OCI-LY7 (cell line): ENCODE results near the gene GRID1. TPM values are rescaled to one million over a fixed set of nuclear protein-coding genes. Genes with fewer than 3 reads are reported as not detected.

Experiments
- BruUV-seq: library from RNA; stranded (reverse); fragments of 400-500 nt; replicated peaks from 2 replicates; lab custom pipeline; 2021; lab: Mats Ljungman, UMichigan
- CTCF ChIA-PET: fragments of 300-600 bp; sonication (Branson Sonifier 250); formaldehyde crosslinking; loops from one replicate; lab custom pipeline; 2022; ENCODE audit warnings: antibody characterized with exemption; ENCODE audit not compliant: unreplicated experiment; lab: Charles Lee
- POLR2A ChIA-PET: fragments of 300-600 bp; sonication (Branson Sonifier 250); formaldehyde crosslinking; loops from one replicate; lab custom pipeline; 2022; ENCODE audit warnings: antibody characterized with exemption; lab: Charles Lee
- DNase-seq: peaks from one replicate; pipeline ENCODE4 v3.0.0-alpha.2; 2015; ENCODE audit warnings: low spot score
- H2AFZ ChIP-seq: fragments of 200-600 bp; sonication (generic), shearing (Covaris generic); 2 replicates; pipeline ENCODE4 v1.6.1; 2014; ENCODE audit warnings: mild to moderate bottlenecking, antibody characterized with exemption, low read length, moderate library complexity
- H3K27ac ChIP-seq: fragments of 200-600 bp; sonication (generic); 2 replicates; pipeline ENCODE4 v1.5.1; 2014; ENCODE audit warnings: mixed run types, low read depth, mild to moderate bottlenecking, moderate library complexity, low read length, inconsistent platforms; ENCODE audit not compliant: poor library complexity, severe bottlenecking
- H3K36me3 ChIP-seq: fragments of 200-600 bp; sonication (generic); 2 replicates; pipeline ENCODE4 v1.6.1; 2014; ENCODE audit warnings: mild to moderate bottlenecking, antibody characterized with exemption, low read length, moderate library complexity, mixed read lengths; ENCODE audit not compliant: insufficient read depth
- H3K4me1 ChIP-seq: fragments of 200-600 bp; sonication (generic); 2 replicates; pipeline ENCODE4 v1.5.1; 2014; ENCODE audit warnings: mild to moderate bottlenecking, low read length; ENCODE audit not compliant: insufficient read depth, poor library complexity, severe bottlenecking
- H3K4me2 ChIP-seq: fragments of 200-600 bp; sonication (generic); 2 replicates; pipeline ENCODE4 v1.6.1; 2014; ENCODE audit warnings: mild to moderate bottlenecking, low read length
- H3K4me3 ChIP-seq: fragments of 200-600 bp; sonication (generic); 2 replicates; pipeline ENCODE4 v1.5.1; 2014; ENCODE audit warnings: mild to moderate bottlenecking, low read depth, low read length; ENCODE audit not compliant: poor library complexity, severe bottlenecking
- H3K79me2 ChIP-seq: fragments of 200-600 bp; sonication (generic); 2 replicates; pipeline ENCODE4 v1.6.1; 2016; ENCODE audit warnings: low read depth, mild to moderate bottlenecking, low read length, moderate library complexity, mixed read lengths; ENCODE audit not compliant: insufficient read depth
- H3K9me2 ChIP-seq: fragments of 200-600 bp; sonication (generic); 2 replicates; pipeline ENCODE4 v1.6.1; 2016; ENCODE audit warnings: mild to moderate bottlenecking, low read length, mixed read lengths; ENCODE audit not compliant: insufficient read depth
- H3K9me3 ChIP-seq: fragments of 200-600 bp; sonication (generic); 2 replicates; pipeline ENCODE4 v1.6.1; 2014; ENCODE audit warnings: mild to moderate bottlenecking, mixed run types, low read length, mixed read lengths
- H4K20me1 ChIP-seq: fragments of 200-600 bp; sonication (generic); 2 replicates; pipeline ENCODE4 v1.6.1; 2014; ENCODE audit warnings: mild to moderate bottlenecking, antibody characterized with exemption, low read length, moderate library complexity, mixed read lengths; ENCODE audit not compliant: insufficient read depth
- CTCF ChIP-seq: fragments of 200-600 bp; sonication (generic); conservative IDR thresholded peaks from 2 replicates; pipeline ENCODE4 v1.5.1; 2014; ENCODE audit warnings: mild to moderate bottlenecking, antibody characterized with exemption, low read length, moderate library complexity, mixed read lengths
- EZH2phosphoT487 ChIP-seq: fragments of 200-600 bp; sonication (generic); IDR thresholded peaks from 2 replicates; pipeline ENCODE4 v1.6.1; 2018; ENCODE audit warnings: low read depth, borderline replicate concordance, mild to moderate bottlenecking, mixed run types, antibody characterized with exemption, low read length, moderate library complexity, mixed read lengths
- intact Hi-C: fragments of 100-400 bp; cut with micrococcal nuclease; formaldehyde crosslinking; loops from one replicate; pipeline ENCODE4 v1.10.0; 2022; ENCODE audit not compliant: unreplicated experiment
- total RNA-seq, 2 experiments: library from RNA; depleted of rRNA in 1 of 2; stranded (reverse); fragments of >200 nt in 1 of 2; shearing (Covaris generic) in 1 of 2; gene quantifications; 2 replicates each; pipeline ENCODE4 v1.2.3, GENCODE V29; 2014 to 2022

GRID1 gene
- total RNA-seq, 2 experiments from 2014 or later: 1.6 to 3.7 TPM

GRCh38 chr10:86105181-86105580 lies 261.4 kb downstream of the GRID1 start:
- Histone ChIP-seq H3K4me1 (no peaks in the 10 kb centered on the region), H4K20me1 (no peaks in the 10 kb centered on the region), H3K79me2 (no peaks in the 10 kb centered on the region), H3K36me3 (no peaks in the 10 kb centered on the region), H3K27ac (no peak overlapping the region), H2AFZ (no peak overlapping the region), H3K4me3 (no peak overlapping the region), H3K4me2 (no peak overlapping the region), H3K9me2 (no peaks in the 10 kb centered on the region), H3K9me3 (no peaks in the 10 kb centered on the region)
- POLR2A ChIA-PET: no interaction called here
- intact Hi-C loops: loop anchor here (10.0 kb wide), 1 partner anchor 480 kb away; no protein-coding TSS in a partner anchor
- CTCF ChIA-PET: no interaction called here
- DNase-seq: no peak
- no TSS peak for BruUV-seq
- TF ChIP-seq CTCF (no peak), EZH2phosphoT487 (no peak)

DNA sequence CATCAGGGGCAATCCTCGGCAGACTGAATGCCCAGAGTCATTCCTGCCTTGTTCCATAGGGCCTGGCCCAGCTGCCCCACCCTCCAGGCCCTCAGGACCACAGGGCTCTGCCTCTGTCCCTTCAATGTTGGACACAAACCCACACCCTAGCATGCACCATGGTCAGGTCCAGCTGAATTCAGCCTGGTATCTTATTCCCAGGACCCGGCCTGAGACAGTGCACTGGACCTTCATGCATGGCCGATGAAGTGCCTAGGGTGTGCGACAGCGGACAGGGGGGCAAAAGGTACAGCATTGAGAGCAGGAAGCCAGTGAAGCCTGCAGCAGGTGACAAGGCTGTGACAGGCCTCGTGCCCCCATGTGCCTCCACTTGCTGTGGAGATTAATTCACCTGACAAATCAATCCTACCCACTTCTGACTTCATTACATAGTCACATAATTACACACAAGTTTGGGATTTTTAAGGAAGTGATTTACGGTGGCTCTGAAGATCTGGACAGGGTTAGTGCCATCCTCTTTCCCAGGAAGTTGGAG lies 261.9 kb downstream of the GRID1 start:
- POLR2A ChIA-PET: no interaction called here
- no peaks in the 10 kb centered on the region for H3K36me3 ChIP-seq
- CTCF ChIA-PET: no interaction called here
- no peak overlapping the region for H3K27ac ChIP-seq
- no peak overlapping the region for H2AFZ ChIP-seq
- BruUV-seq: no TSS peak
- no peaks in the 10 kb centered on the region for H3K9me2 ChIP-seq
- H3K4me1 ChIP-seq: no peaks in the 10 kb centered on the region
- H3K4me3 ChIP-seq: no peak overlapping the region
- H3K79me2 ChIP-seq: no peaks in the 10 kb centered on the region
- H3K9me3 ChIP-seq: no peaks in the 10 kb centered on the region
- intact Hi-C loops: loop anchor here (5.0 to 10.0 kb wide), 2 partner anchors 273 to 480 kb away; no protein-coding TSS in a partner anchor
- no peak for DNase-seq
- no peaks in the 10 kb centered on the region for H4K20me1 ChIP-seq
- no peak overlapping the region for H3K4me2 ChIP-seq
- TF ChIP-seq EZH2phosphoT487 (no peak), CTCF (no peak)

DNA sequence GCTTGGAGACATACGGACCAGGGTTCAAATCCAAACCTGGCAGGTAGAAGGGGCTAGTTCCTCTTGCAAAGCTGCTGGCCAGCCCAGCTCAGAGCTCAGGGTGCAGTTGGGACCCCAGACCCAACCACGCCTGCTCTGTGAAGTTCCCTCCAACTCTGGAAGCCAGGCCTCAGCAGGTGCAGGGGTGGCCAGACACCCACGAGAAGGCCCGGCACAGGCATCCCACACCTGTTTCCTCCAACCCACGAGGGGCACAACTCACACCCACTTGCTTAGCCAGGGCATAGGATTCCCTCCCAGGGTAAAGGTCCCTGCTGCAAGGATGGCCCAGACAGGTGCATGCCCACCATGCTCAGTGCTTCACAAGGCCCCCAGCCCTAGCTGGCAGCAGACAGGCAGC lies 262.4 kb downstream of the GRID1 start:
- POLR2A ChIA-PET: no interaction called here
- no peaks in the 10 kb centered on the region for H3K9me3 ChIP-seq
- DNase-seq: no peak
- intact Hi-C loops: loop anchor here (5.0 to 10.0 kb wide), 2 partner anchors 273 to 481 kb away; no protein-coding TSS in a partner anchor
- no peaks in the 10 kb centered on the region for H3K79me2 ChIP-seq
- no peaks in the 10 kb centered on the region for H4K20me1 ChIP-seq
- H2AFZ ChIP-seq: no peak overlapping the region
- CTCF ChIA-PET: no interaction called here
- no peaks in the 10 kb centered on the region for H3K9me2 ChIP-seq
- H3K4me2 ChIP-seq: no peak overlapping the region
- H3K27ac ChIP-seq: no peak overlapping the region
- BruUV-seq: no TSS peak
- no peak for TF ChIP-seq EZH2phosphoT487
- no peak for TF ChIP-seq CTCF
- H3K36me3 ChIP-seq: no peaks in the 10 kb centered on the region
- no peak overlapping the region for H3K4me3 ChIP-seq
- no peaks in the 10 kb centered on the region for H3K4me1 ChIP-seq
